Heart left ventricle (tissue), 16 donors: ENCODE data around the gene EYS. TPM values are rescaled to one million over a fixed set of nuclear protein-coding genes. Genes with fewer than 3 reads are reported as not detected.

Experiments used
- ATAC-seq, 4 donors: fragments of 200-7000 bp; cut with Tn5 transposase; one replicate each; pipeline ENCODE4 v1.9.1; 2020 to 2022; ENCODE audit warnings: moderate library complexity in 4 of 4, mild to moderate bottlenecking in 3 of 4, moderate number of reproducible peaks in 1 of 4
- DNase-seq, 5 donors: peaks; one replicate each; pipeline ENCODE4 v3.0.0-alpha.2; 2020
- H3K27ac ChIP-seq, 12 donors: fragments of 200-600 bp; sonication (generic) in 4 of 12; one replicate each; pipeline versions ENCODE4 v1.5.0 to v1.8.0; 2016 to 2022; ENCODE audit warnings: mild to moderate bottlenecking in 2 of 12
- H3K27me3 ChIP-seq, 9 donors: fragments of 200-600 bp; sonication (generic) in 2 of 9; one replicate each; pipeline versions ENCODE4 v1.5.1 to v1.8.0; 2016 to 2022; ENCODE audit warnings: mild to moderate bottlenecking in 3 of 9
- H3K36me3 ChIP-seq, 9 donors: fragments of 200-600 bp; sonication (generic) in 2 of 9; one replicate each; pipeline versions ENCODE4 v1.5.0 to v1.8.0; 2018 to 2022; ENCODE audit warnings: mild to moderate bottlenecking in 2 of 9
- H3K4me1 ChIP-seq, 12 donors: fragments of 200-600 bp; sonication (generic) in 4 of 12; one replicate each; pipeline versions ENCODE4 v1.5.0 to v1.8.0; 2016 to 2022; ENCODE audit warnings: mild to moderate bottlenecking in 3 of 12
- H3K4me3 ChIP-seq, 12 donors: fragments of 200-600 bp; sonication (generic) in 4 of 12; one replicate each; pipeline versions ENCODE4 v1.5.0 to v1.8.0; 2017 to 2022; ENCODE audit warnings: mild to moderate bottlenecking in 9 of 12, moderate library complexity in 4 of 12
- H3K9me3 ChIP-seq, 12 donors: fragments of 200-600 bp; sonication (generic) in 4 of 12; one replicate each; pipeline versions ENCODE4 v1.5.0 to v1.8.0; 2016 to 2022; ENCODE audit warnings: mild to moderate bottlenecking in 1 of 12
- CTCF ChIP-seq, 12 donors: fragments of 200-600 bp; sonication (generic) in 4 of 12; IDR thresholded peaks; one replicate each; pipeline versions ENCODE4 v1.5.0 to v1.8.0; 2018 to 2022; ENCODE audit warnings: antibody characterized with exemption in 12 of 12, mild to moderate bottlenecking in 5 of 12
- POLR2A ChIP-seq, 2 donors: fragments of 450-650 bp; IDR thresholded peaks; one replicate each; pipeline ENCODE4 v1.6.1; 2017; ENCODE audit warnings: antibody characterized with exemption in 2 of 2, mild to moderate bottlenecking in 2 of 2, moderate library complexity in 2 of 2
- WGBS, 4 donors: extraction: QIAGEN DNeasy Blood & Tissue Kit in 2 of 4; methylation state at CpG; one replicate each; pipeline versions ENCODE4 v1.1.5 to v1.1.7; 2013 to 2018; 5-methylcytosine and 5-hydroxymethylcytosine counted together
- intact Hi-C, 10 donors: fragments of 100-400 bp; cut with DNase I; formaldehyde crosslinking; loops; one replicate each; pipeline versions ENCODE4 v1.11.1 to v1.14.2; 2022
- polyA plus RNA-seq, 2 donors: library from polyadenylated mRNA; stranded (reverse); fragments of 200-250 nt; gene quantifications; one replicate each; pipeline ENCODE4 v1.2.3, GENCODE V29; 2013
- total RNA-seq, 9 donors: library from RNA; depleted of rRNA in 2 of 9; stranded (reverse); fragments of >200 nt in 2 of 9; fragmentation: NEBNext Ultra II Directional in 3 of 9; extraction: Animal tissue kit (Norgen Biotek cat#: 25700) in 3 of 9; gene quantifications; one replicate each; pipeline versions ENCODE4 v1.1.0 to v1.2.4, GENCODE V29; 2016 to 2023
- donor health status: ischemic (EF 13 %, LVEDD 7.1; RV severe dilation, severe dysfunction).
- donor health status: healthy with polysubstance abuse.
- donor health status: DM: no; HTN: yes; CAD: no.
- donor health status: DM: no; HTN: no; CAD: no.
- donor health status: ischemic (EF 25% LVEDD 6.9; RV normal size, moderate dysfunction).
- donor health status: ischemic (EF 25% LVEDD 5.7; RV mildly dilated, moderate dysfunction).
- donor health status: healthy.
- donor health status: DM: yes; HTN: yes; CAD: no.
- donor health status: ischemic (EF 35%, LVEDD 5.7; RV mildly dilated, moderate dysfunction).
- donor health status: nonischemic (EF 11% LVEDD 7.7; RV severe dilation, severe dysfunction).
- donor health status: DM: yes; HTN: yes; CAD: no.
- donor health status: PGD.
- donor health status: ischemic (EF 29% LVEDD 5.4; RV normal size, mild dysfunction).
- donor health status: nonischemic (EF 23%, LVEDD 6.1; RV moderate dilation, normal function).

EYS gene
- total and polyA plus RNA-seq, 11 donors = 0.07 to 0.27 (median 0.08) TPM; not detected in 8

GRCh38 chr6:64589961-64590360 is 1117.1 kb downstream of the EYS start:
- Histone ChIP-seq H3K4me3 (no peak overlapping the region), H3K9me3 (peaks cover 0 to 5% (median 0%) of the 10 kb centered on the region in 12 donors), H3K4me1 (no peaks in the 10 kb centered on the region), H3K27me3 (no peaks in the 10 kb centered on the region), H3K36me3 (no peaks in the 10 kb centered on the region), H3K27ac (no peak overlapping the region)
- ATAC-seq = no peak
- WGBS, 4 donors = 81 to 93% (median 87%) methylated on average over 3 of the region's 3 CpGs
- no peak for DNase-seq
- TF ChIP-seq POLR2A (IDR thresholded peaks at IDR 0.05) = no peak
- TF ChIP-seq CTCF (IDR thresholded peaks at IDR 0.05) = no peak
- intact Hi-C loops = no loop called here

GRCh38 chr6:64580346-64580745 is 1126.7 kb downstream of the EYS start:
- H3K4me3 ChIP-seq = no peak overlapping the region
- TF ChIP-seq CTCF (IDR thresholded peaks at IDR 0.05) (no peak), POLR2A (IDR thresholded peaks at IDR 0.05) (no peak)
- WGBS, 4 donors = 82 to 91% (median 89%) methylated on average over 1 of the region's 1 CpG
- H3K4me1 ChIP-seq = no peaks in the 10 kb centered on the region
- no peak overlapping the region for H3K27ac ChIP-seq
- H3K27me3 ChIP-seq = no peaks in the 10 kb centered on the region
- intact Hi-C loops = no loop called here
- ATAC-seq = no peak
- H3K36me3 ChIP-seq = no peaks in the 10 kb centered on the region
- no peak for DNase-seq
- H3K9me3 ChIP-seq = peaks cover 0 to 3% (median 0%) of the 10 kb centered on the region in 12 donors

GRCh38 chr6:64553249-64553786 is 1153.7 kb downstream of the EYS start:
- no peak for DNase-seq
- 52 to 76% (median 64%) methylated on average over 1 of the region's 1 CpG for WGBS, 4 donors
- intact Hi-C loops = no loop called here
- H3K4me1 ChIP-seq = no peaks in the 10 kb centered on the region
- TF ChIP-seq POLR2A (IDR thresholded peaks at IDR 0.05) = no peak
- no peak for TF ChIP-seq CTCF (IDR thresholded peaks at IDR 0.05)
- ATAC-seq = no peak
- no peak overlapping the region for H3K4me3 ChIP-seq
- no peaks in the 10 kb centered on the region for H3K36me3 ChIP-seq
- peaks cover 0 to 14% (median 0%) of the 10 kb centered on the region in 12 donors for H3K9me3 ChIP-seq
- H3K27me3 ChIP-seq = no peaks in the 10 kb centered on the region
- no peak overlapping the region for H3K27ac ChIP-seq

GRCh38 chr6:64547594-64548268 is 1159.3 kb downstream of the EYS start:
- intact Hi-C loops = no loop called here
- H3K27ac ChIP-seq = no peak overlapping the region
- peak in 2 of 5 donors; percentile 18 to 44 for DNase-seq
- no peaks in the 10 kb centered on the region for H3K27me3 ChIP-seq
- TF ChIP-seq CTCF (IDR thresholded peaks at IDR 0.05) (no peak), POLR2A (IDR thresholded peaks at IDR 0.05) (no peak)
- H3K4me1 ChIP-seq = no peaks in the 10 kb centered on the region
- no peaks in the 10 kb centered on the region for H3K36me3 ChIP-seq
- no peak overlapping the region for H3K4me3 ChIP-seq
- WGBS, 4 donors = 88 to 95% (median 92%) methylated on average over 14 to 20 of the region's 20 CpGs
- peaks cover 0 to 7% (median 0%) of the 10 kb centered on the region in 12 donors for H3K9me3 ChIP-seq
- ATAC-seq = no peak
